ENCODE measurements around the gene TNNT1.

Gene TNNT1, protein sequence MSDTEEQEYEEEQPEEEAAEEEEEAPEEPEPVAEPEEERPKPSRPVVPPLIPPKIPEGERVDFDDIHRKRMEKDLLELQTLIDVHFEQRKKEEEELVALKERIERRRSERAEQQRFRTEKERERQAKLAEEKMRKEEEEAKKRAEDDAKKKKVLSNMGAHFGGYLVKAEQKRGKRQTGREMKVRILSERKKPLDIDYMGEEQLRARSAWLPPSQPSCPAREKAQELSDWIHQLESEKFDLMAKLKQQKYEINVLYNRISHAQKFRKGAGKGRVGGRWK

DNA sequence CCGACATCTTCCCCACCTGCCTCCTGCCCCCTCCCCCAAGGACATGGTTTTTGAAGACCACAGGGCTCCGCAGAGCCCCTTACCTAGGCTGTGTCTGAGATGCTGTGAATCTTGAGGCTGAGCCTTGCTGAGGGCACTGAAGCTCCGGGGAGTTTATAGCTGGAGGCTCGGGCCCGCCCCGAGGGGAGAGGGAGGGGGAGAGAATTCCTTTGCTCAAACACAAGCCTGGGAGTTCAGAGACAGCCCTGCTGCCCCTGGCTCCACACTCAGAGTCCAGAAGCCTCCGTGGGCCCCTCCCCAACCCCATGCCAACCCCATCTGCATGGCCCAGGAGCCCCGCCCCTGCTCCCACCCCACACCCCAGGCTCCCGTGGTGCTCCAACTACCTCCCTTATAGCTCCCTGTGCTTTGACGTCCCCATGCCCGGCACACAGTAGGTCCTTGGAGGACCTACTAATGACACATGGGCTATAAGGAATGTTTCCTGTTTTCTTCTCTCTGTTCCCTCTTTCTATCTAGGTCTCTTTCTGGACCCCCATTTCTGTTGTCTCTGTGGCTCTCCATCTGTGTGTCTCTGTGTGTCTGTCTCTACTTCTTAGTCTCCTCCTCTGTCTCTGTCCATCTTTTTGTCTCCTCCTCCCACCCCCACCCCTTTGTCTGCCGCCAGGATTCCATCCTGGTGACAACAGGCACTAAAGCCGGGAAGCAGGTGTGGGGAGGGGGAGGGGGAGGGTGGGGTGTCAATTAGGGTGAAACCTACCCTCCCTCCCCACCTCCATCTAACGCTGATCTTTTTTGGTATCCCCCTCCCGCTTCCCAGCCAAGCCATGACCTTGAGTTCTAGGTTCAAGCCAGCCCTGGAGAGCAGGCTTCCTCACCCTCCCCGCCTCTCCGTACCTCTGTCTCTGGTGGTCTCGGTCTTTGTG, at the start of gene TNNT1:
TNNT1 (minus strand) TSS at position 129 of the 926 bp plus-strand sequence. CDS start 2,049 bp downstream, outside the sequence.
- Mint-ChIP-seq H3K27ac (no peak within 1 kb of the TSS), H3K36me3 (ENCODE audit: low read depth) (peaks cover 6% of the 10 kb centered on the region), H3K9me3 (peaks cover 15% of the 10 kb centered on the region), H3K4me3 (no peak within 1 kb of the TSS), H3K4me1 (ENCODE audit: low read depth) (peaks cover 17% of the 10 kb centered on the region), H3K27me3 (peaks cover 37% of the 10 kb centered on the region)

- H3K27me3 Mint-ChIP-seq, result peaks cover 19% of the 10 kb centered on the region
- no peaks in the 10 kb centered on the region for H3K36me3 Mint-ChIP-seq (ENCODE audit: low read depth)
- H3K4me1 Mint-ChIP-seq (ENCODE audit: low read depth), result no peaks in the 10 kb centered on the region
- H3K9me3 Mint-ChIP-seq, result no peaks in the 10 kb centered on the region
- no peak overlapping the region for H3K27ac Mint-ChIP-seq
- H3K4me3 Mint-ChIP-seq, result no peak overlapping the region
Observed at GRCh38 chr19:55198651-55199050, 49.6 kb upstream of the TNNT1 start.

GRCh38 chr19:55197528-55197927, 48.5 kb upstream of the TNNT1 start:
- Mint-ChIP-seq H3K9me3 (no peaks in the 10 kb centered on the region), H3K27ac (no peak overlapping the region), H3K4me3 (no peak overlapping the region), H3K4me1 (ENCODE audit: low read depth) (no peaks in the 10 kb centered on the region), H3K27me3 (peaks cover 16% of the 10 kb centered on the region), H3K36me3 (ENCODE audit: low read depth) (no peaks in the 10 kb centered on the region)

- H3K9me3 Mint-ChIP-seq, result no peaks in the 10 kb centered on the region
- H3K27ac Mint-ChIP-seq, result no peak overlapping the region
- H3K4me3 Mint-ChIP-seq, result no peak overlapping the region
- H3K27me3 Mint-ChIP-seq, result peaks cover 12% of the 10 kb centered on the region
- no peaks in the 10 kb centered on the region for H3K36me3 Mint-ChIP-seq (ENCODE audit: low read depth)
- H3K4me1 Mint-ChIP-seq (ENCODE audit: low read depth), result no peaks in the 10 kb centered on the region
Observed at GRCh38 chr19:55196803-55197202, 47.8 kb upstream of the TNNT1 start.

DNA sequence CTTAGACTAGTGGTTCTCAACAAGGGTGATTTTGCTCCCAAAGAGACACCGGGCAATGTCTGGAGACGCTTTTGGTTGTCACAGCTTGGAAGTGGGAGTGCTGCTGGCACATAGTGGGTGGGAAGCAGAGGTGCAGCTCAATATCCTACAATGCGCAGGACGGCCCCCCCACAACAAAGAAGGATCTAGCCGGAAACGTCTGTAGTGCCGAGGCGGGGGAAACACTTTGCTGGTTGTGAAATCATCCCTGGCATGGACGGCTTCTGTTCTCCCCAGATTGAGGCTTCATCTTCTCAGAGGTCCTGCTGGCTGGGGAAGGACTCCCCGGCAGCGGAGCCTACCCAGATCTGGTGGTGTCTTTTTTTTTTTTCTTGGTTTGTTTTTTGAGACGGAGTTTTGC, 44.5 kb upstream of the TNNT1 start:
- Mint-ChIP-seq H3K27ac (no peak overlapping the region), H3K36me3 (ENCODE audit: low read depth) (no peaks in the 10 kb centered on the region), H3K9me3 (no peaks in the 10 kb centered on the region), H3K4me3 (no peak overlapping the region), H3K4me1 (ENCODE audit: low read depth) (peaks cover 4% of the 10 kb centered on the region), H3K27me3 (peaks cover 13% of the 10 kb centered on the region)

DNA sequence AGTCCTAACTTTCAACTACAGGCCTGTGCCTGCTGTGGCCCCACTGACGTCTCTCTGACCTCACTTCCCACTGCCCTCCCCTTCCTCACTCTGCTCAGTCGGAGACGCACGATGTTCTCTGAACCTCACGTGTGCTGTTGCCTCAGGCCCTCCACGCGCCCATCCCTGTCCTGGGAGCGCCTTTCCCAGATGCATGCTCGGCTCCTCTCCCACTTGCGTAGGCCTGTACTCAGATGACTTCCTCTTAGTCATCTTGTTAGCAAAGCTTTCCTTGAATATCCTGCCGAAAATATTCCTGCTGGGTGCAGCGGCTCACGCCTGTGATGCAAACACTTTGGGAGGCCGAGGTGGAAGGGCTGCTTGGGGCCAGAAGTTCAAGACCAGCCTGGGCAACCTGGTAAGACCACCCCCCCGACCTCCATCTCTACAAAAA, 40.4 kb upstream of the TNNT1 start:
- Mint-ChIP-seq H3K9me3 (no peaks in the 10 kb centered on the region), H3K27me3 (peaks cover 14% of the 10 kb centered on the region), H3K4me3 (no peak overlapping the region), H3K4me1 (ENCODE audit: low read depth) (peaks cover 5% of the 10 kb centered on the region), H3K36me3 (ENCODE audit: low read depth) (no peaks in the 10 kb centered on the region), H3K27ac (no peak overlapping the region)

DNA sequence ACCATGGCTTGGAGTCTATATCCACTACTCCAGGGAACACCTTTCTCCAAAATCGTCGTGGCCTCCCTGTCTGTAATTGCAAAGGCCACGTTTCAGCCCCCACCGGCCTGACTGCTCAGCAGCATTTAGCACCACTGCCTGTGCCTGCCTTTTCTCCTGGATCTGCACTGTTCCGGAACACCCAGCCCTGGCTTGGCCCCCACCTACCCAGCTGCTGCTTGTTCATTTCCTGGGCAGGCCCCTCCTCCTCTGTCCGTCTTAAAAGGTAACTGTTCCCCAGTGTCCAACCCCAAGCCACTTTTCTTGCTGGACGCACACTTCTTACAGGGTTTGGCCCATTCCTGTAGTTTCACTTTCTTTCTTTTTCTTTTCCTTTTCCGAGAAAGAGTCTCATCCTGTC, 39.6 kb upstream of the TNNT1 start:
- peaks cover 5% of the 10 kb centered on the region for H3K4me1 Mint-ChIP-seq (ENCODE audit: low read depth)
- H3K9me3 Mint-ChIP-seq, result no peaks in the 10 kb centered on the region
- no peak overlapping the region for H3K27ac Mint-ChIP-seq
- no peaks in the 10 kb centered on the region for H3K36me3 Mint-ChIP-seq (ENCODE audit: low read depth)
- peaks cover 19% of the 10 kb centered on the region for H3K27me3 Mint-ChIP-seq
- H3K4me3 Mint-ChIP-seq, result no peak overlapping the region

DNA sequence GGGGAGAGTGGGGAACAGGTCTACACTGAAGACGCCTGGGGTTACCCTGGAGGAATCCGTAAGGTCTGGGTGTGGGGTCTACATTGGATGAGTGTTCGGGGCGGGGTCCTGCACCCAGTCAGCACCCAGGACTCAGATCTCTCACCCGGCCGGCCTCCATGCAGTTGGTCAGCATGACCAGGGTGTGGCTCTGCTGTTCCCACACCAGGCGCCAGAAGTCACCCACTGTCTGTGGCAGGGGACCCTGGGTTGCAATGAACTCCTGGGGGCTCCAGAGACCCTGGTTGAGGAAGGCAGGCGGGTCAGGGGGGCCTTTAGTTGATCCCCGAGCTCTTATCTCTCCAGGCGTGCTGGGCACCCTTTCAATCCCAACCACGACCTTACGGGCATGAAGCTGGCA, 37.1 kb upstream of the TNNT1 start:
- no peaks in the 10 kb centered on the region for H3K36me3 Mint-ChIP-seq (ENCODE audit: low read depth)
- H3K4me3 Mint-ChIP-seq, result no peak overlapping the region
- peaks cover 31% of the 10 kb centered on the region for H3K27me3 Mint-ChIP-seq
- peaks cover 5% of the 10 kb centered on the region for H3K4me1 Mint-ChIP-seq (ENCODE audit: low read depth)
- H3K9me3 Mint-ChIP-seq, result no peaks in the 10 kb centered on the region
- H3K27ac Mint-ChIP-seq, result no peak overlapping the region

DNA sequence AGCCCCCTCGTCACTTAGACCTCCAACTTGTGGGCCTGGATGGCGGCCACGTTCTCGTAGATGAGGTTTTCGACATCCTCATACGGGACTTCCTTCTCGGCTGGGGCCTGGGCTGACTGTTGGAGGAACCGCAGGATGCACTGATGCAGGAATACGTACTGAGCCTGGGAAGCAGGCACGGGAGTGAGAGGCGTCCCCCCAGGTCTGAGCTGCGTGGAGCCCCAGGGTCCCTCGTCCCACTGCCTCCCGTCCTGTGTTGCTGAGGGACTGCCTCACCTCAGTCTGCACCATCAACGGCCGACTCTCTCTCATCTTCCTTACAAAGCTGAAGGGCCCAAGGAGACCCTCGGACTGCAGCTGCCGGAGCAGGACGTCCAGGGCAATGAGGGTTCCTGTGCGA, 32.7 kb upstream of the TNNT1 start:
- Mint-ChIP-seq H3K4me1 (ENCODE audit: low read depth) (peaks cover 19% of the 10 kb centered on the region), H3K9me3 (no peaks in the 10 kb centered on the region), H3K4me3 (no peak overlapping the region), H3K27ac (no peak overlapping the region), H3K36me3 (ENCODE audit: low read depth) (no peaks in the 10 kb centered on the region), H3K27me3 (peaks cover 56% of the 10 kb centered on the region)

- Mint-ChIP-seq H3K27ac (peak within 1 kb of the TSS; percentile 36), H3K36me3 (ENCODE audit: low read depth) (no peaks in the 10 kb centered on the region), H3K4me3 (peak within 1 kb of the TSS; percentile 73), H3K9me3 (no peaks in the 10 kb centered on the region), H3K27me3 (peaks cover 64% of the 10 kb centered on the region), H3K4me1 (ENCODE audit: low read depth) (peaks cover 19% of the 10 kb centered on the region)
Observed at GRCh38 chr19:55179606-55180484, 30.8 kb upstream of the TNNT1 start, which contains the start of gene SYT5. Gene SYT5, minus strand, starts transcription at chr19:55180289. Its CDS starts 1,248 bp downstream, at chr19:55179041.

DNA sequence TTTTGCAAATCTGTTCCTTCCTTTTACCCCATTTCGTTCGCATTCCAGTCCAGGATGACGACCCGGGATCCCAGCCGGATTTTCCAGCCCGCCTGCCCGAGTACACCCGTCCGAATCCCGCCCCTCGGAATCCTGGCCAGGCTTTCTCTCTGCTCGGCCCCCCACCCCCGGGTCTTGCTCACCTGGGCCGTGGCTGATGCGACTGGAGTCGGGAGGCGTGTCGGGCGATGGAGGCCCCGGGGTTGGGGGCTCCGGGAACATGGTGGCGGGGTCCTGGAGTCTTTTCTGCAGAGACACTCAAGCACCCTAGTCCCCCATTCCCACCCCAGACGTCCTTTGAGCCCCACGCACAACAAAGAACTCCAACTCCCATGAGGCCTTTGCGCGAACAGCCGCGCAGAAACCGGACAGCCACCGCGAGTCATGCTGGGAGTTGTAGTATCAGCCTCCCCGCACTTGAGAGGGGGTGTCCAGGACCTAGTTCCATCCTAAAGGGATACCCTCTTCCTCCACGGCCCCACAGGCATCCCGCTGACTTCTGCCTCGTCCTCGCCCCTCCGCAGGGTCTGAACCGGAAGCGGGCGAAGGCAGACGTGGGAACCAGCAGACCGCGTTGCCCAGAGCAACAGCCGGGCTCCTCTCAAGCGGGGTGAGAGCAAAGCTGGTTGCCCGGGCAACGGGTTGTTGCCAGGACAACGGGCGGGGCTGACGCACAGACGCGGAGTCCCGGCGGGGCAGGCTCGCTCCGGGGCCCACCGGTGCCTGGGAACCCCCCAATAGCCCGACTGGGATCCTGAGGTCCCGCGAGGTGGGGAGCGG, 30.0 kb upstream of the TNNT1 start:
- no peaks in the 10 kb centered on the region for H3K9me3 Mint-ChIP-seq
- H3K27ac Mint-ChIP-seq, result peak overlapping the region; percentile 36
- peaks cover 25% of the 10 kb centered on the region for H3K4me1 Mint-ChIP-seq (ENCODE audit: low read depth)
- peaks cover 68% of the 10 kb centered on the region for H3K27me3 Mint-ChIP-seq
- no peaks in the 10 kb centered on the region for H3K36me3 Mint-ChIP-seq (ENCODE audit: low read depth)
- peak overlapping the region; percentile 65 for H3K4me3 Mint-ChIP-seq

- H3K9me3 Mint-ChIP-seq, result no peaks in the 10 kb centered on the region
- H3K4me3 Mint-ChIP-seq, result no peak overlapping the region
- no peaks in the 10 kb centered on the region for H3K36me3 Mint-ChIP-seq (ENCODE audit: low read depth)
- H3K27ac Mint-ChIP-seq, result no peak overlapping the region
- peaks cover 72% of the 10 kb centered on the region for H3K27me3 Mint-ChIP-seq
- peaks cover 29% of the 10 kb centered on the region for H3K4me1 Mint-ChIP-seq (ENCODE audit: low read depth)
Observed at GRCh38 chr19:55176076-55176475, 27.1 kb upstream of the TNNT1 start.

DNA sequence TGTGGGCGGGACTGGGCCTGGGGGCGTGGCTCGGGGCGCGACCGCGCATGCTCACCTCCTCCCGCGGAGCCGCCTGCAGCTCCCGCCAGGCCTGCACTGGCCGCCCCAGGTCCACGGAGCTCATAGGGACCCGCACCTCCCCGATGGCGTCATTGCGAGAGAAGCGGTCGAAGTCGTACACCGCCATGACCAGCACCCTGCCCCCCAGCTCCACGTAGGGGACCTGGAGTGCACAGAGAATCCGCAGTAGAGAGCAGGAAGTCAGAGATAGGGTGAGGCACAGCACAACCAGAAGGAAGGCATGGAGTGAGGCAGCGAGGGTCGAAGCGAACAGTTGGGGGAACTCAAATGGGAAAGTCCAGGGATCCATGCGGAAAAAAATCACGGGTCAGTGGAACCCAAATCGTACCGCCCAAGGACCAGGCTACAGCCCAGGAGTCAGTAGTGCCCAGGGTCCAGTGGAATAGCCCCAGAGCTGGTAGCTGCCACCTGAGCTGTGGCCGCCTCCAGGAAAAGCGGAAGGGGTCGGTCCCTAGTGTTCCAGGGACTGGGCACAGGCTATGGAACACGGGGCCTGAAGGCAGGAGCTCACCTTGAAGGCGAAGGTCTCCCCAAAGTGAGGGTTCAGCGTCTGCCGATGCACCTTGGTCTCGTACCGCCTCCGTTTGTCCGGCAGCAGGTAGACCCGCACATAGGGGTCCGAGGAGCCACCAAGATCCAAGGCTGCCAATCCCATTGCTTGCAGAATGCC, 26.3 kb upstream of the TNNT1 start:
- Mint-ChIP-seq H3K4me1 (ENCODE audit: low read depth) (peaks cover 24% of the 10 kb centered on the region), H3K4me3 (no peak overlapping the region), H3K27me3 (peaks cover 69% of the 10 kb centered on the region), H3K27ac (no peak overlapping the region), H3K9me3 (no peaks in the 10 kb centered on the region), H3K36me3 (ENCODE audit: low read depth) (no peaks in the 10 kb centered on the region)
